Superior temporal gyrus (tissue), 1 donor: ENCODE measurements around the gene UIMC1.
"Not testable (repeated sequence)": the region's sequence is repeated elsewhere in the genome, so short reads cannot be mapped to it uniquely, and the experiment has no call there.

Experiments
- DNase-seq: peaks from one replicate; pipeline ENCODE4 v3.0.0-alpha.2; 2016; ENCODE audit errors: extremely low spot score

Gene UIMC1

DNA sequence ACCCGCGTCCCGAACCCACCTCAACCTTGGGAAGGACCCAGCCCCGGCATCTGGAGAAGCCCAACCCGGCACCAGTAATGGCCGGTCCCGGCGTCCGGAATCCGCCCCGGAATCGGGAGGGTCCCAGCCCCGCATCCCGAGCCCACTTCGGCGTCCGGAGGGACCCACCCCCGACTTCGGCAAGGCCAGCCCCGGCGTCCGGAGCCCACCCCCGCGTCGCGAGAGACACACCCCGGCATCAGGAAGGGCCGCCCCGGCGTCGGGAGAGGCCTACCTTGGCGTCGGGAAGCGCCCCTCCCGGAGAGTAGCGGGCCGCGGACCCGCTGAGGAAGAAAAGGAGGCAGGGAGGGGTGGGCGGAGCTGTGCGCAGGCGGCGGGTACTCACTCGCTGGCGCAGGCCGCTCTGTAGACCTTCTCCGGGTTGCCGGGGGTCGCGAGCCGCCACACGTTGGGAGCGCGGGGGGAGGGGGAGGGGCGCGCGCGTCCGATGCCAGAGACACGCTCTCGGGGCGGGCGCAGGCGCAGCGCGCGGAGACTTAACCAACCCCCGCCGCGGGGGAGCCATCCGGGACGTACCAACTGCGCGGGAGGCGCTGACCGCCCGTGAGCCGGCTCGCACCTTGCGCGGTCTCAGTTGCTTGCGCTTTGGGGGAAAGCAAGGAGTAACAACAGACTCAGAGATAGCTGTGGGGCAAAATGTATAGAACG lies at the start of gene UIMC1:
TSS of gene UIMC1 (minus strand) at position 515 of the 708 bp plus-strand sequence. CDS start 24,164 bp downstream, outside the sequence.
- peak; percentile 90 for DNase-seq

DNA sequence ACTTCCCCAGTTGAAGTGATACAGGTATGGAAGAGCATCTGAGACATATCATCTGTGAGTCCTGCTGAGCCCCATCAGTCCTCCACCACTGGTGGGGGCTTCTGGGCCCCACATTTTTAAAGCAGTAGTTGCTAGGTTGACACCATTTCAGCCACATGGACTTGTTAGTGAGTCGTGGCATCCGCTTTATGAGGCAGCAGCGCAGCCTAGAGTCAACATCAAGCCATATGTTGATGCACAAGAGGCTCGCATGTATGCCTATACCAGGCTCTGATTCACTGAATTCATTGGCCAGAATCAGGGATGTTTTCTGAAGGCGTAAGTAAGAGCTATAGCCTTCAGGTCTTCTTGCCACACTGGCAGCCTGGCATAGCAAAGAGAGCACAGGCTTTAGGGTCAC lies 42.7 kb upstream of the UIMC1 start:
- DNase-seq = no peak

DNA sequence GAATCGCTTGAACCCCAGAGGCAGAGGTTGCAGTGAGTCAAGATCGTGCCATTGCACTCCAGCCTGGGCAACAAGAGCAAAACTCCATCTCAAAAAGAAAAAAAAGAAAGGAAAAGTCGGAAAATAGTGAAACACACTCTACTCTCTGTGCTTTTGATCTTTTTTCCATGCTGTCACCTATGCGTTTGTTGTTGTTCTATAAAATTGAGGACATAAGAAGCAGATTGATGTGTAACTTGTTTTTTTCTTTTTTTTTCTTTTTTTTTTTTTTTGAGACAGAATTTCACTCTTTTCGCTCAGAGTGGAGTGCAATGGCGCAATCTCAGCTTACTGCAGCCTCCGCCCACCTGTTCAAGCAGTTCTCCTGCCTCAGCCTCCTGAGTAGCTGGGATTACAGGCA lies 42.0 kb upstream of the UIMC1 start:
- not testable (repeated sequence) for DNase-seq

DNA sequence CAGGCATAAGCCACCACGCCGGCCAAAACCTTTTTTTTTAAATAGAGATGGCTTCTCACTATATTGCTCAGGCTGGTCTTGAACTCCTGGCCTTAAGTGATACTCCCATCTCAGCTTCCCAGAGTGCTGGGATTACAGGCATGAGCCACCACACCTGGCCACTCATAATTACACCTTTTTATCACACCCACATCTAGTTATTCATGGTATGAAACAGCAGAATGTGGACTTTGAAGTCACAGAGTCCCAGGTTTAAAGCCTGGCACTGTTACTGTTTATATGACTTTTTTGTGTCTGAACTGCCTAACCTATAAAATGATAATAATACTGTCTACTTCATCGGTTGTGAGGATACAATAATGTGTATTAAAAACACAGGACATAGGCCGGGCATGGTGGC lies 39.1 kb upstream of the UIMC1 start:
- DNase-seq = no peak

DNA sequence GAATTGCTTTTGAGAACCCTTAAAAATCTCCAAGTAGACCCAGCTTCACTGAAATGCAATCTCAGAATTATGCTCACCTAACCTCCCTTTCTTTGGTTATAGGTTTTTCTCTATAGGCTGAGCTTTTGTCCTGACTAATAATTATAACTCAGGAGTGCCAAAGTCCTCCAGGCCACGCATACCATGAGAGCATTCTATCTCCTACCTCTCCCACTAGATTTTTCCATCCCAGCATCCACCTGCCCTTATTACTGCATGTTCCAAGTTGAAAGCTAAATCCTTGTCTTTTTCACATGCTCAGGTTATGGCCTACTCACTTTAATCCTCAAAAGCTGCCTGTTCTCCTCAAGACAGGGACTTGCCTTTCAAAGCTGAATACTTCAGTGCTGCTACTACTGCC lies 38.1 kb upstream of the UIMC1 start:
- DNase-seq = no peak

DNA sequence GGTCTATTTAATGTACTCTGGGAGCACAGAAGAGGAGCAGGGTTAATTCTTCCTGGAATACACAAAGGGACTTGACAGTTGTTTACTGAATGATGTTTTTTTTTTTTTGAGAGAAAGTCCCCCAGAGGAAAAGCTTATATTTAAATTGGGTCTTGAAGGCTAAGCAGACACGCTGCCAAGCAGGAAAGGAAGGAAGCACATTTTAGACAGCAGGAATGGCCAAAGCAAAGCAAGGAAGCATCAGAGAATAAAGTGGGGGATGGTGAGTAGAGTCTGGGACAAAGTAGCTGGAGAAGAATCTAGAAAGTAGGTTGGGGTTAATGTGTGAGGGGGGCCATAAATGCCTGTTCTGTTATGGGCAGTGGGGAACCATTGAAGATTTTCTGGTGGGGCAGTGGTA lies 37.4 kb upstream of the UIMC1 start:
- no peak for DNase-seq

DNA sequence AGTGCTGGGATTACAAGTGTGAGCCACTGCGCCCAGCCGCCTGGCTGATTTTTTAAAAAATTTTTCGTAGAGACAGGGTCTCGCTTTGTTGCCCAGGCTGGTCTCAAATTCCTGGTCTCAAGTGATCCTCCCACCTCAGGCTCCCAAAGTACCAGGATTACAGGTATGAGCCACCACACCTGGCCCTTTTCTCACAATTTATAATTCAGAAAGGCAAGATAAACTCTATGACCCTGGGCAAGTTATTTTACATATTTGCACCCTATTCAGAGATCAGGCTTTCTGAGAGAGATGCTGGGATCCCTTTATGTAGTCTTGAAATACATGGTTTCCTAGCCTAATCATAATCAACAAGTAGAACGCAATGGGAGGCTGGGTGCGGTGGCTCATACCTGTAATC lies 36.5 kb upstream of the UIMC1 start:
- DNase-seq = no peak

DNA sequence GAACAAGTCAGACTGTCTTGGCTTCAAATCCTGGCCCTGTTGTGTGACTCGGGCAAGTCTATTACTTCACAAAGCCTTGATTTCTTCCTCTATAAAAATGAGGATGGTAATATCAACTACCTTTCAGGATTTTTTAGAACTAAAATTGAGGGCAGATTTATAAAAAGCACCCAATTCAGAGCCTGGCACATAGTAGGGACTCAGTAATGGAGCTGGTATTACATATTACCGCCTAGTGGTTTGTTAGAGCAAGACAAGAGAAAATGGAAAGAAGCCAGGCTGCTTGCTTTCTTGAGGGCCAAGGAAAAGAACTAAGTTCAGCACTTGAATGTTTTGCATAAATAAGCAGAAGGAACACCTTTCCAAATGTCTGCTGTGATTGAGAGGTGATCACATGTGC lies 35.4 kb upstream of the UIMC1 start:
- no peak for DNase-seq

DNA sequence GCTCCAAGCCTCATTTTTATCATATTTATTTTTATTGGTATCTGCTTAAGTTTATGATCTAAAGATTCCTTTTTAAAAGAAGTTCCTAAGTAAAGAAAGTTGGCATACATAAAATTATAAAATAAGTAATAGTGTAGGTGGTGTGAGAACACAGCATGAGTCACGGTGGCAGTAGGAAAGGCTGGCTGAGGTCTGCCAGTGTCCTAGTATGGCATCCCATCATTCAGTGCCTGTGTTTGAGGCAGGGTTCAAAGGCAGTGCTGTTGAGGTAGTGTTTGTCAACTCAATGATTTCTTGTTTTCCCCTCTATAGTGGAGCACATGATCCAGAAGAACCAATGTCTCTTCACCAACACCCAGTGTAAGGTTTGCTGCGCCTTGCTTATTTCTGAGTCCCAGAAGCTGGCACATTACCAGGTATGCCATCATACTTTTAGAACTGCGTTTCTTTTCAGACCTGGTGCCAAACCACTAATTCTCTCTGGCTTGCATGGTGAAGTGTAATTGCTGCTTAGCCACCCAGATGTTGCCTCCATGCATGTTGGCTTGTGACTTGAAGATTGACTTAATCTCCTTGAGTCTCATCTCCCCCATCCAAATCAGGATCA lies 34.3 kb upstream of the UIMC1 start:
- peak; percentile 49 for DNase-seq

DNA sequence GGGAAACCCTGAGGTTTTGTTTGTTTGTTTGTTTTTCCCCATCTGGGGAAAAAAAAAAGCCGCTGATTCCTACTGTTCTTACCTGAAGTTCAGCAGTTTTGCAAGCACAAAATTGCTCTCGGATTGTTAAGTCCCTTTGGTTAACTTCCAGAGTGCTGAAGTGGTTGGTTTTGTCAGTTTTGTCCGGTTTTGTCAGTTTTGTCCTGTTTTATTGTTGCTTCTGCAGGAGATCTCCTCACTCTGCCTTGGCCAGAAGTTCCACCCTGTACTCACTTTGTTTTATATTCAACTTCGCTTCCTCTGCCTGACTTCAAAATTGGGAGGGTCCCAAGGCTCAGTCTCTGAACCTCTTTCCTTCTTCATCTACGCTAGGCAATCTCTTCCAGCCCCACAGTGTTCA lies 30.3 kb upstream of the UIMC1 start:
- DNase-seq = no peak

DNA sequence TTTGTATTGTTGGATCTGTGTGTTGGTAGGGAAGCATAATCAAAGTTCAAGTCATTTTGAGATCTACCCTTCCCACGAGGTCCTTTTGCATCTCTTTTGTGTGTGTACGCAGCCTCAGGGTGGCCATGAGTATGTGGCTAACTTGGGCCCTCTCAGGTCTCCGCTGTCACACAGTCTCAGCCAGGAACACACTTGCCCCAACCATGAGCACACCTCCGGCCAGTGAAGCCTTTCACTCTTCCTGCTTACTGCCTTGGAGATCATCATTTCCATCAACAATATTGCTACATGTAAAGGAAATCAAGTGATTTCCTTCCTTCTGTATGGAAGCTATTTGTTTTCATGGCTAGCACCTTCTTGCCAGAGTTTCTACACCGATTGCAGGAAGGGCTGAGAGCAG lies 29.9 kb upstream of the UIMC1 start:
- DNase-seq = no peak

DNA sequence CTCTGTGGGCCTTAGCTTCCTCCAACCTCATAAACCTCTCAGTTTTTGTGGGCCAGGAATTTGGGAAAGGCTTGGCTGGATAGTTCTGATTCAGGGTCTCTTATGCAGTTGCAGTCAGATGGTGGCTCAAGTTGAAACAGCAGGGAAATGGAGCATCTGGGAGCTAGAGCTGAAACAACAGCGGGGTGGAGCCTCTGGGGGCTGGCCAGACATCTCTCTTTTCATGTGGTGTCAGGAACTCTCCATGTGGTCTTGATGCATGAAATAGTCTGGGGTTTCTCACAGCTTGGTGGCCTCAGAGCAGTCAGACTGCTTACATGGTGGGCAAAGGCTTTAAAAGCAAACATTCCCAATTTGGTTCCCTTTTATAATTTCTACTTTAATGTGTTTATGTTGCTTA lies 29.4 kb upstream of the UIMC1 start:
- no peak for DNase-seq

DNA sequence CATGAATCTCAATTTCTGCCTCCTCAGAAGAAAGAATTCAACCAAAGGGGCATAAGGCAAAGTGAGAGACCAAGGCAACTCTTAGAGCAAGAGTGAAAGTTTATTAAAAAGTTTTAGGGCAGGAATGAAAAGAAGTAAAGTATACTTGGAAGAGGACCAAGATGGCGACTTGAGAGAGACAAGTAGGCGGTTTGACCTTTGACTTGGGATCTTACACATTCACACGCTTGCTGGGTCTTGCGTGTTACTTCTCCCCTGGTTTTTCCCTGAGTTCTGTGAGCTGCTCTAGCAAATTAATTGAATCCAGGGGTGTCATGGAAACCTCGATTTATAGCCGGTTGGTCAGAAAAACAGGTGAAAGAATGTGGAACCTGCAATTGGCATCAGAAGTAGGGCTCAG lies 22.9 kb upstream of the UIMC1 start:
- no peak for DNase-seq

DNA sequence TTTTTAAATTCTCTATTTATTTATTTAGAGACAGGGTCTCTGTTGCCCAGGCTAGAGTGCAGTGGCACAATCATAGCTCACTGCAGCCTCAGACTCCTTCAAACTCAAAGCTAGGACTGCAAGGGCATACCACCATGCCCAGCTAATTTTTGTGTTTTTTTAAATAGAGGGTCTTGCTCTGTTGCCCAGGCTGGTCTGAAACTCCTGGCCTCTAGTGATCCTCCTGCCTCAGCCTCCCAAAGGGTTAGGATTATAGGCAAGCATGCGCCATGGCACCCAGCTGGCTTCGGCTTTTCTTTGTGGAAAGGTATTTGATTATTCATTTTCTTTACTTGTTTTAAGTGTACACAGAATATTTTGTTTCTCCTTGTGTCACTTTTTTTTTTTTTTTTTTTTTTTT lies 21.1 kb upstream of the UIMC1 start:
- no peak for DNase-seq

DNA sequence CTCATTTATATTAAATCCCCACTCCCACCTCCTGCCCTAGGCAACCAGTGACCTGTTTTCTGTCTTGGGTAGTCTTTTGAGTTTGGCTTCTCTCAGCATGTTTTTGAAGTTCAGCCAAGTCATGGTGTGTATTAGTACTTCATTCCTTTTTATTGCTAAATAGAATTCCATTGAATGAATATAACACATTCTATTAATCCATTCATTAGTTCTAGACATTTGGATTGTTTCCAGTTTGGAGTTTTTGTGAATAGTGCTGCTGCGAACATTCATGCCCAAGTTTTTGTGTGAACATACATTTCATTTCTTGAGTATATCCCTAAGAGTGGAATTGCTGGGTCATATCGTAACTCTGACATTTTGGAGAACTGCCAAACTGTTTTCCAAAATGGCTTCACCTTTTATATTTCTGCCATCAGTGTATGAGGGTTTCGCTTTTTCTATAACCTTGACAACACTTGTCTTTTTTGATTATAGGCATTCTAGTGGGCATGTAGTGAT lies 18.6 kb upstream of the UIMC1 start:
- no peak for DNase-seq

DNA sequence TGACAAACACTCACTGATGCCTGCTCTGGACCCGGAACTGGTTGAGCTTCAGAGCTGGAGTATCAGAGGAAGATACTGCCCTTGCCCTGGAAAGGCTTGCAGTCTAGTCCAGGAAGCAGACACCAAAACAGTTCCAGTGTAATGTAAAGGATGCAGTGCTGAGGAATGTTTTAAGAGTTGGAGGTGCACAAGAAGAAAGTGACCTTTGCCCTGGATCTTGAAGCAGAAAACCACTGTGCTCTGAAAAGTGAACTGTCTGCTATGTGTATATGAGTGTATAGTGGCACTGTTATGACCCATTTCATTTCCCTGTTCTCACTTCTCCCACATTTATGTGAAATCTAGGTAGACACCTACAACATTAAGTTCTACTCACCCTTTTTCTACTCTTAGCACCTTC lies 18.0 kb upstream of the UIMC1 start:
- no peak for DNase-seq

DNA sequence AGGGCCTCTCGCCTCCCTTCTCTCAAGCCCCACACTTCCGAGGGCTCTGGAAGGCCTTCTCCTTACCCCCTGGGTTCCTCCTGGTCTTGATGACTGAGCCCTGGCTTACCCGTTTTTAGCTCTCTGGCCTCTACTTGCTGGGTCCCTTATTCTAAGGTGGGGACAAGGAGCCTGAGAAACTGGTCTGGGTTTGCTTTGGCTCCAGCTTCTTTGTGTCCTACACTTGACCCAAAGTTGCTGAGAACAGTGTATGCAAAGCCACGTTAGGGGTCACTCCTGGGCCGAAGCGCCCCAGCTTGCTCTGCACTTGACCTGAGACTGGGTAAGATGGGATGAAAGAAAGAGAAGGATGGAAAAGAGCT lies 16.7 kb upstream of the UIMC1 start:
- peak; percentile 29 for DNase-seq

DNA sequence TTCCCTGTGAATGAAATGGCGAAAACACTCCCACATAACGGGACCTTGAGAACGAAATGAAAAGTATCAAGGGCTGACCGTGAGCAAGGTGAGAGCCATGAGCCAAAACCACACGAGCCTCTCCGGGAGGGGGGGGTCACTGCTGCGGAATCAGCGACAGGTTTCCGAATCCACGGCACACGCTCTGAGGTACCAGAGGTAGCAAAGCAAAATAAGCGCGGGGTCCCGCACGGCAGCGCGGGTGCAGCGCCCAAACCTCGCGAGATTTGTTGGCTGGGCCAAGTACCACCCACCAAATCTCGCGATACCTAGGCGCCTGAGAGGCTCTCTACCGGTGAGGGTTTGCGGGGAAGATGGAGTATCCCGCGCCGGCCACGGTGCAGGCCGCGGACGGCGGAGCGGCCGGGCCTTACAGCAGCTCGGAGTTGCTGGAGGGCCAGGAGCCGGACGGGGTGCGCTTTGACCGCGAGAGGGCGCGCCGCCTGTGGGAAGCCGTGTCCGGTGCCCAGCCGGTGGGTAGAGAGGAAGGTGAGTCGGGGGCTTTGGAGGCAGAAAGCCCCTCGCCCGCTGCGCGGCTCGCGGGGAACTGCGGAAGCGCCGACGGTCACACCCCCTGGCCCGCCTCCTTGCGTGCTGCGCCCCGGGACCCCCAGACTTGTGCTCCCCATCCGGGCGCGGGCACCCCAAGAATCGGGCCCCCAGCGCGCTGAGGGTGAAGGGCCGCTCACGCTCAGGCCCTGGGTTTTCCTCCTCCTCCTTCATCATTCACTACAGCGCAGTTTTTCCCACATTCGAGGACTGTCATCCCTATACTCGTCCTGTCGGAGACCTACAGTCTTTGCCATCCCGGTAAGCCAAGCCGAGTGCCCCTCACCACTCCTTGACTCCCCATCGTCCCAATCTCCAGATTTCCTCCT lies 16.1 kb upstream of the UIMC1 start, which contains the start of gene ZNF346:
TSS of gene ZNF346 (plus strand) at position 311 of the 917 bp plus-strand sequence. CDS start at position 354, 43 bp downstream.
- DNase-seq = peak; percentile 92

DNA sequence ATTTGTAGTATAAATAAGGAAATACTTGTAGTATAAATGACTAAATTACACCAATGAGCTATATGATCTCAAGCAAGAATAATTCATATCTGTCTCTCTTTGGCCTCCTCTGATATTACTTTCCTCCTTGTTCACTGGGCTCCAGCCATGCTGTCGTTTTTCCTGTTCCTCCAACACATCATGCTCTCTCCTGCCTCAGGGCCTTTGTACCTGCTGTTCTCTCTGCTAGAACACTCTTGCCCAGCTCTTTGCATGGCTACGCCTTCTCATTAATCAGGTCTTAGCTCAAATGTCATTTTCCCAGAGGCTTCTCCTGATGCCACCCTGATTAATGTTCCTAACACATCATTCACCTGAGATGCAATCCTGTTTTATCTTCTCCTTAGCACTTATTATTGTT lies 13.5 kb upstream of the UIMC1 start:
- no peak for DNase-seq

DNA sequence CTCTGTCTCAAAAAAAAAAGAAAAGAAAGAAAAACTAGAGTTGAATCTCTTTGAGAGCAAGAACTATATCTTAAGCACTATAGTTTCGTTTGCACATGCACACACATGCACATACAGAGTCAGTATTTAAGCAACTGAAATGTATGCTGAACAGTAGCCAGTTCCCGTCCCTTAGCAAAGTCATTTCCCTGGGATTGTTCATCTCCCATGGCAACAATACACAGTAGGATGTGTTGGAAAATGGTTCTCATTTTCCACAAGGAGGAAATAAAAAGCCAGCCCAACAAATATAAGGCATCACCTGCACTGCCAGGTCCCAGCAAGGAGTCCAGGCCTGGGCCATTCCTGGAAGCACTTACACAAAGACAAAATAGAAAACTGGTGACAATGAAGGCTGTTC lies 11.8 kb upstream of the UIMC1 start:
- DNase-seq = no peak

DNA sequence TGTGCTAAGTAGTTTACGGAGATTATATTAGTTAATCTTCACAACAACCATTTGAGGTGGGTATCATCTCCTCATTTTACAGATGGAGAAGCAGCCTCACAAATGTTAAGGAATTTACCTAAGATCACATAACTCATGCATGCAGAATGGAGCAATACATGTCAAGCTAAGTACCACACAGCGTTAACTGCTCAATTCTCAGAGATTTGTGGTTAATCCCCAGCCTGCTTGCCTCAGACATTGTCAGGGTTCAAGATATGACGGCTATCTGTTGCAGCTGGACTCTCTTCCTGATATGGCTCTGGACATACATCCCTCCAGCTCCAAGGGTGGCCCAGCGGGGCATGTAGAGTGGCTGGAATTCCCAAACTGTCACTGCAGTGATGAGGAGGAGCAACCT lies 8.6 kb upstream of the UIMC1 start:
- no peak for DNase-seq

DNA sequence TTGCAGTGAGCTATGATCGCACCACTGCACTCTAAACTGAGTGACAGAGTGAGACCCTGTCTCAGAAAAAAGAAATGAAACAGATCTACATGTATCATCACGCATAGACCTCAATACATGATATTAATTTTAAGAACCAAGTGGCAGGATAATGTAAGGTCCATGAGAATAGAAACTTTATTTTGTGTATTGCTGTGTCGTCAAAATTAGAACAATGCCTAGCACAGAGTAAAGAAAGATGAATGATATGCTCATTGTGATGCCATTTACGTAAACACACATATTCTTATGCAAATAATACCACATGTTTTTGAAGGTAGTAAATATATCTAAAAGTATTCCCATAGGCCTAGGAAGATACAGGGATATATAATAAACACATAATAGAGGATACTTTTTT lies 3.6 kb upstream of the UIMC1 start:
- no peak for DNase-seq

DNA sequence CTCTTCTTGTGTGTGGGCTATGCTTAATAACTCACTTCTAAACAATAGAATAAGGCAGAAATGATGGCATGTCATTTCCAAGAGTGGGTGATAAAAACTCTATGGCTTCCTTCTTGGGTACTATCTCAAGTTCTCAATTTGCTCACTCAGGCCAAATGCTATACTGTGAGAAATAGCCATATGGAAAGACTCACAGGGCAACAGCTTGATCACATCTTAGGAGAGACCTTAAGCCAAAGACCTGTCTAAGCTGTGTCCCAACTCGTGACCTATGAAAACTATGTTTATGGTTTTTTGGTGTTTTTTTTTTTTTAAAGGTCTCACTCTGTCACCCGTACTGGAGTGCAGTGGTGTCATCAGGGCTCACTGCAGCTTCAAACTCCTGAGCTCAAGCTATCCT lies 2.1 kb upstream of the UIMC1 start:
- no peak for DNase-seq
